GM18951 (cell line): ENCODE measurements around the gene PEBP1.

ENCODE experiments used
- POLR2A ChIP-seq: IDR thresholded peaks from 4 replicates; pipeline ENCODE4 v1.6.1; 2011; ENCODE audit warnings: mild to moderate bottlenecking; ENCODE audit not compliant: insufficient read length, insufficient read depth; ENCODE audit errors: extremely low read depth
- in situ Hi-C: fragments of 300-500 bp; cut with MboI; formaldehyde crosslinking; loops from one replicate; pipeline ENCODE4 v1.12.0; 2022; ENCODE audit warnings: low sequenced_read_pairs, mixed read lengths, inconsistent platforms; ENCODE audit not compliant: unreplicated experiment

Gene PEBP1

GRCh38 chr12:118145798-118146156 lies 9.9 kb downstream of the PEBP1 start:
- in situ Hi-C loops: no loop called here
- TF ChIP-seq POLR2A: no peak

- TF ChIP-seq POLR2A: no peak
- in situ Hi-C loops: no loop called here
Measured at GRCh38 chr12:118148287-118148686, 12.4 kb downstream of the PEBP1 start.

- in situ Hi-C loops: loop anchor here (10.0 kb wide), 1 partner anchor 234 kb away; no protein-coding TSS in a partner anchor
- TF ChIP-seq POLR2A: no peak
Measured at GRCh38 chr12:118150625-118151024, 14.7 kb downstream of the PEBP1 start.

- in situ Hi-C loops: loop anchor here (10.0 kb wide), 1 partner anchor 233 kb away; no protein-coding TSS in a partner anchor
- no peak for TF ChIP-seq POLR2A
Measured at GRCh38 chr12:118151755-118152154, 15.8 kb downstream of the PEBP1 start.

- TF ChIP-seq POLR2A: no peak
- in situ Hi-C loops: no loop called here
Measured at GRCh38 chr12:118160536-118160935, 24.6 kb downstream of the PEBP1 start.

GRCh38 chr12:118164798-118165486 lies 29.0 kb downstream of the PEBP1 start:
- TF ChIP-seq POLR2A: no peak
- in situ Hi-C loops: no loop called here

- in situ Hi-C loops: no loop called here
- no peak for TF ChIP-seq POLR2A
Measured at GRCh38 chr12:118166946-118167345, 31.0 kb downstream of the PEBP1 start.

- in situ Hi-C loops: no loop called here
- no peak for TF ChIP-seq POLR2A
Measured at GRCh38 chr12:118175823-118176447, 40.0 kb downstream of the PEBP1 start.

- in situ Hi-C loops: loop anchor here (10.0 kb wide), 2 partner anchors 58 to 192 kb away; partner anchors contain the start of genes SUDS3 and TAOK3
- TF ChIP-seq POLR2A: no peak
Measured at GRCh38 chr12:118183155-118183554, 47.2 kb downstream of the PEBP1 start.

- in situ Hi-C loops: loop anchor here (10.0 kb wide), 2 partner anchors 59 to 191 kb away; partner anchors contain the start of genes SUDS3 and TAOK3
- no peak for TF ChIP-seq POLR2A
Measured at GRCh38 chr12:118183711-118184110, 47.8 kb downstream of the PEBP1 start.

- in situ Hi-C loops: loop anchor here (10.0 kb wide), 2 partner anchors 61 to 189 kb away; partner anchors contain the start of genes SUDS3 and TAOK3
- TF ChIP-seq POLR2A: no peak
Measured at GRCh38 chr12:118185602-118186397, 49.9 kb downstream of the PEBP1 start.

GRCh38 chr12:118187751-118188435 lies 52.0 kb downstream of the PEBP1 start:
- no peak for TF ChIP-seq POLR2A
- in situ Hi-C loops: loop anchor here (10.0 kb wide), 2 partner anchors 63 to 187 kb away; partner anchors contain the start of genes SUDS3 and TAOK3
